SU-DHL-6 (cell line): ENCODE measurements around the gene NEIL1.
"Not testable (repeated sequence)": the region's sequence is repeated elsewhere in the genome, so short reads cannot be mapped to it uniquely, and the experiment has no call there.

Source experiments
- H2AFZ ChIP-seq: fragments of 200-600 bp; sonication (generic); 2 replicates; pipeline ENCODE4 v1.6.1; 2014; ENCODE audit warnings: low read depth, mild to moderate bottlenecking, moderate library complexity, mixed read lengths, antibody characterized with exemption, low read length; ENCODE audit not compliant: severe bottlenecking
- H3F3A ChIP-seq: fragments of 200-600 bp; shearing (Covaris generic); 2 replicates; pipeline ENCODE4 v1.6.0; 2016; ENCODE audit warnings: antibody characterized with exemption, mild to moderate bottlenecking; ENCODE audit not compliant: insufficient read depth
- H3K27ac ChIP-seq: fragments of 200-600 bp; sonication (generic); 2 replicates; pipeline ENCODE4 v1.5.1; 2016; ENCODE audit warnings: low read depth, mild to moderate bottlenecking, low read length, moderate library complexity, mixed read lengths
- H3K27me3 ChIP-seq: fragments of 200-600 bp; sonication (generic), shearing (Covaris generic); 2 replicates; pipeline ENCODE4 v1.6.0; 2014; ENCODE audit warnings: mild to moderate bottlenecking, low read length
- H3K36me3 ChIP-seq: fragments of 200-600 bp; sonication (generic); 2 replicates; pipeline ENCODE4 v1.6.1; 2014; ENCODE audit warnings: mild to moderate bottlenecking, low read length, mixed read lengths
- H3K4me2 ChIP-seq: fragments of 300-600, 200-600 bp; shearing (Covaris generic), sonication (generic); 2 replicates; pipeline ENCODE4 v1.6.0; 2014; ENCODE audit warnings: low read length, low read depth, mild to moderate bottlenecking; ENCODE audit not compliant: poor library complexity, severe bottlenecking
- H3K4me3 ChIP-seq: fragments of 200-600 bp; sonication (generic); 2 replicates; pipeline ENCODE4 v1.5.1; 2014; ENCODE audit warnings: antibody characterized with exemption, low read length, mild to moderate bottlenecking, mixed read lengths; ENCODE audit not compliant: insufficient read depth, poor library complexity, severe bottlenecking
- H3K79me2 ChIP-seq: fragments of 200-600 bp; sonication (generic); 2 replicates; pipeline ENCODE4 v1.6.1; 2014; ENCODE audit warnings: mild to moderate bottlenecking, low read length, moderate library complexity; ENCODE audit not compliant: insufficient read depth
- H3K9ac ChIP-seq: fragments of 200-600 bp; sonication (generic); 2 replicates; pipeline ENCODE4 v1.7.0; 2014; ENCODE audit warnings: mild to moderate bottlenecking, low read length
- H3K9me2 ChIP-seq: fragments of 200-600 bp; sonication (generic); replicated peaks from 2 replicates; pipeline ENCODE4 v1.6.1; 2014; ENCODE audit warnings: low read length; ENCODE audit not compliant: insufficient read depth
- H3K9me3 ChIP-seq: fragments of 200-600 bp; sonication (generic); 2 replicates; pipeline ENCODE4 v1.6.1; 2014; ENCODE audit warnings: low read length, mixed read lengths; ENCODE audit not compliant: insufficient read depth
- H4K20me1 ChIP-seq: fragments of 200-600 bp; sonication (generic); 2 replicates; pipeline ENCODE4 v1.6.1; 2014; ENCODE audit warnings: low read depth, mild to moderate bottlenecking, antibody characterized with exemption, low read length, moderate library complexity, mixed read lengths
- CTCF ChIP-seq: fragments of 200-600 bp; sonication (generic); IDR thresholded peaks from one replicate; pipeline ENCODE4 v1.5.1; 2017; ENCODE audit warnings: antibody characterized with exemption, mild to moderate bottlenecking, low read length, moderate library complexity; ENCODE audit not compliant: insufficient read depth, poor library complexity, severe bottlenecking
- EZH2phosphoT487 ChIP-seq: fragments of 200-600 bp; sonication (generic), shearing (Covaris generic); conservative IDR thresholded peaks from 2 replicates; pipeline ENCODE4 v1.6.1; 2018; ENCODE audit warnings: mild to moderate bottlenecking, antibody characterized with exemption, low read length, moderate library complexity, mixed read lengths

Gene NEIL1

DNA sequence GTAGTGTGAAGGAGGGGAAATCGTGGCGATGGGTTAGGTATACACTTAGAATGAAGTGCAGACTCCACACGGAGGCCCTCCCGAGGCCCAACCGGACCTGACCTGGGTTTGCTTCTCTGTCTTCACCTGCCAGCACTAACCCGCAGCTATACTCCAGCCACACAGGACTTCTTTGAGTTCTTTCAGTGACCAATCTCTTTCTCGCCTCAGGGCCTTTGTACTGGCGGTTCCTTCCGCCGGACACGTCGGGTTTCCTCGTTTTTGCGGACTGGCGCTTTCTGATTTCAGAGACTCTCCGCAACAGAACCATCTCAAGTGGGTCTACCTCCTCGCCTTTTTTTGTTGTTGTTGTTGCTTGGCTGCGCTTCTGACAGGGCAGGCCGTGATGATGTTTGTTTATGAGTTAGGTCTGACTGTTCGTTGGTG is at the start of gene NEIL1:
NEIL1 (plus strand) TSS at position 244 of the 426 bp plus-strand sequence. CDS start 1,867 bp downstream, outside the sequence.
- TF ChIP-seq EZH2phosphoT487 (no peak), CTCF (no peak)
- Histone ChIP-seq H3F3A (peaks cover 16% of the 10 kb centered on the region), H3K4me3 (peak within 1 kb of the TSS; percentile 66), H2AFZ (peak within 1 kb of the TSS; percentile 36), H3K9me3 (peaks cover 14% of the 10 kb centered on the region; the same call in 1 of the 2 replicates), H3K79me2 (no peaks in the 10 kb centered on the region), H3K4me2 (peak within 1 kb of the TSS; percentile 73), H3K9ac (peak within 1 kb of the TSS; percentile 54), H4K20me1 (no peaks in the 10 kb centered on the region), H3K27ac (peak within 1 kb of the TSS; percentile 83), H3K9me2 (no peaks in the 10 kb centered on the region), H3K27me3 (no peaks in the 10 kb centered on the region), H3K36me3 (no peaks in the 10 kb centered on the region)

GRCh38 chr15:75298541-75299310 is 48.1 kb upstream of the NEIL1 start:
- H3K27me3 ChIP-seq, H2AFZ ChIP-seq, H3K36me3 ChIP-seq, H4K20me1 ChIP-seq, H3K4me2 ChIP-seq, H3K79me2 ChIP-seq, H3K9ac ChIP-seq, H3K4me3 ChIP-seq, H3F3A ChIP-seq, H3K9me2 ChIP-seq, H3K9me3 ChIP-seq, H3K27ac ChIP-seq: not testable (repeated sequence)

GRCh38 chr15:75299311-75299688 is 47.5 kb upstream of the NEIL1 start:
- not testable (repeated sequence) for H3F3A ChIP-seq, H3K4me2 ChIP-seq, H3K36me3 ChIP-seq

GRCh38 chr15:75300026-75300425 is 46.8 kb upstream of the NEIL1 start:
- H3K27me3 ChIP-seq, H3K4me3 ChIP-seq, H3K4me2 ChIP-seq, H3K9ac ChIP-seq, H3F3A ChIP-seq, H3K36me3 ChIP-seq, H3K9me3 ChIP-seq, H3K9me2 ChIP-seq, H3K79me2 ChIP-seq, H3K27ac ChIP-seq, H2AFZ ChIP-seq, H4K20me1 ChIP-seq: not testable (repeated sequence)

More at GRCh38 chr15:75299311-75299688, 47.5 kb upstream of the NEIL1 start:
- not testable (repeated sequence) for H3K9me2 ChIP-seq, H3K79me2 ChIP-seq, H2AFZ ChIP-seq, H3K9me3 ChIP-seq, H3K27ac ChIP-seq, H3K4me3 ChIP-seq, H4K20me1 ChIP-seq, H3K27me3 ChIP-seq, H3K9ac ChIP-seq
- TF ChIP-seq CTCF = peak; percentile 24
